ENCODE data around the gene SCUBE2.
A peak's percentile ranks its signal among the peaks of the same experiment; 100 is the strongest.

The SCUBE2 gene

DNA sequence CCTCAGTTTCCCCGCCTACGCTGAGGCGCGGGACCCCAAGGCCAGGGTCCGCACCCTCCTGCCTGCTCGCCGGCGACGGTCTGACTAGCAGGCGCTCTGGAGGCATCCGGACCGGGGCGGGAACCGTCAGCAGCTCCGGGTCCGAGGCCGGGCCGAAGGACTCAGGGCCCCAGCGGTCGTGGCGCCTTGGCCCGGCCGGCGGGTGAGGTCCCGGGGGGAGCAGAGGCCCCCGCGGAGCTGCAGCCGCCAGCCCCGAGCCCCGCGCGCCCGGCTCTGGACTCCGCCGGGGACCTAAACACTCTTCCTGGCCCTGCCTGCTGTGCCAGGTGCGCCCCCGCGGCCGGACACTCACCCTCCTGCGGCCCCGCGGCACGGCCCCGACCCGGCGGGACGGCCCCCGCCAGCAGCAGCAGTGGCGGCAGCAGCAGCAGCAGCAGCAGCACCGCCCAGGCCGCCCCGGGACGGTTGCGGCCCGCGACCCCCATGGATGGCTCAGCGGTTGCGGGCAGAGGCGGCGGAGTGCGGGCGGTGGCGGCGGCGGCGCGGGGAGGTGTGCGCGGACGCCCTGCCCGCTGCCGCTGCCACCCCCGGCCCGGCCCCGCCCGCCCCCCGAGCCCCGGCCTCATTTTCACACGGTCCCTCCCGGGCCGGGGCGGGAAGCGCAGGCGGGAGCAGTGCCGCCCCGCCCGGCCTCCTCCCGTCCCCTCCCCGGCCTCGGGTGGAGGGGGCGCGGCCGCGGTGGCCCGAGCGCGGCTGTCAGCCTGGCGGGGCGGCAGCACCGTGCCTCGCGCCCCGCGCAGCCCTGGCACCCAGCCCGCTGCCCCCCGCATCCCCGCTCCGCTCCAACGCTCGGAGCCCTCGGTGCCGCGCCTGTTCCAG, at the start of gene SCUBE2:
TSS of gene SCUBE2 (minus strand) at position 556 of the 879 bp plus-strand sequence. CDS start at position 485, 71 bp downstream.
- TF ChIP-seq, protein P1, sequence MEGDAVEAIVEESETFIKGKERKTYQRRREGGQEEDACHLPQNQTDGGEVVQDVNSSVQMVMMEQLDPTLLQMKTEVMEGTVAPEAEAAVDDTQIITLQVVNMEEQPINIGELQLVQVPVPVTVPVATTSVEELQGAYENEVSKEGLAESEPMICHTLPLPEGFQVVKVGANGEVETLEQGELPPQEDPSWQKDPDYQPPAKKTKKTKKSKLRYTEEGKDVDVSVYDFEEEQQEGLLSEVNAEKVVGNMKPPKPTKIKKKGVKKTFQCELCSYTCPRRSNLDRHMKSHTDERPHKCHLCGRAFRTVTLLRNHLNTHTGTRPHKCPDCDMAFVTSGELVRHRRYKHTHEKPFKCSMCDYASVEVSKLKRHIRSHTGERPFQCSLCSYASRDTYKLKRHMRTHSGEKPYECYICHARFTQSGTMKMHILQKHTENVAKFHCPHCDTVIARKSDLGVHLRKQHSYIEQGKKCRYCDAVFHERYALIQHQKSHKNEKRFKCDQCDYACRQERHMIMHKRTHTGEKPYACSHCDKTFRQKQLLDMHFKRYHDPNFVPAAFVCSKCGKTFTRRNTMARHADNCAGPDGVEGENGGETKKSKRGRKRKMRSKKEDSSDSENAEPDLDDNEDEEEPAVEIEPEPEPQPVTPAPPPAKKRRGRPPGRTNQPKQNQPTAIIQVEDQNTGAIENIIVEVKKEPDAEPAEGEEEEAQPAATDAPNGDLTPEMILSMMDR (conservative IDR thresholded peaks at IDR 0.05): no peak

DNA sequence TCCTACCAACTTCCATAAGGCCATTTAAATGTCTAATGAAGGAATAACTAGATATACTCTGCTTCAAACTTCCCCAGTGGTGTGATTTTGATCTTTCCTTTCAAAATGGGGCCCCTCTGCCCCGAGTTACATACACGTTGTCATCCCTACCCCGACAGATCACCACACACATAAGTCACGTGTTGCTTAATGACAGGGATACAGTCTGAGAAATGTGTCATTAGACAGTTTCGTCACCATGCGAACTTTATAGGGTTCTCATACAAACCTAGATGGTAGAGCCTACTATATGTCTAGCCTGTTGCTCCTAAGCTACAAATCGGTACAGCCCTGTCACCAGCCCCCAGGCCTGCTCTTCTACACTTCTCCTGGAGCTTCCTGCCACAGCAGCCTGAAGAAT, 49.8 kb upstream of the SCUBE2 start:
- TF ChIP-seq, protein P1 (conservative IDR thresholded peaks at IDR 0.05): no peak
- peak overlapping the region; percentile 82; the same call in 1 of the 2 replicates for H3K27ac ChIP-seq

More for the DNA sequence above, at the start of gene SCUBE2:
- peak within 1 kb of the TSS; percentile 69; the same call in 1 of the 2 replicates for H3K27ac ChIP-seq

DNA sequence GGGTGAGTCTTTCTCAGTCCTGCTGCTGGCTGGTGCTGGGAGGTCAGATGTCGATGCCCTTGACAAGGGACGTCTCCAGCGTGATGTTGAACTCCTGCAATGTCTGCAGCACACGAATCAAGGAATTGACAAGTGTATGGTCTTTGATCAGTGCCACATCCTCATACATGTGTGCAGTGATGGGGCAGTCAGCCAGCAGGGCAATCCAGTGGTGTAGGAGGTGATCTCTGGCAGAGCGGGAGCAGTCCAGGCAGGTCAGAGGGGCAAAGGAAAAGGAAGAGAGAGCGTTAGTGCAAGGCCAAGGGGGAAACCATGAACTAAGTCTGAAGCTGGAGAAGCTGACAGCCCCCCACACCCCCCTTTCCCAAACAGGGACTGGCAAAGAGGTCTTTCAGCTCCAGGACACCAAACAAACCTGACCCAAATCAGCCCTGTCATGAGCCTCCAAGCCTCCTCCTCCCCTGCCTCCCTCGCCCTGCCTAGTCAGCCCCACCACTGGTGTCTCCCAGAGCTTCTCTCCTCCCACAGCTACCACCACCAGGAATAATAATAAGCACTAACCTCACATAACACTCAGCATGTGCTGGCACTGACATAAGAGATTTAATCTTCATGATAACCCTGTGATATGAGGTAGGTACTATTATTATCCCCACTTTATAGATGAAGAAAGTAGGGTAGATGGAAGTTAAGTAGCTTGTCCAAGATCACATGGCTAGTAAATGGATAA, 48.4 kb upstream of the SCUBE2 start:
- TF ChIP-seq, protein P1 (conservative IDR thresholded peaks at IDR 0.05): no peak
- H3K27ac ChIP-seq: peak overlapping the region; percentile 82

DNA sequence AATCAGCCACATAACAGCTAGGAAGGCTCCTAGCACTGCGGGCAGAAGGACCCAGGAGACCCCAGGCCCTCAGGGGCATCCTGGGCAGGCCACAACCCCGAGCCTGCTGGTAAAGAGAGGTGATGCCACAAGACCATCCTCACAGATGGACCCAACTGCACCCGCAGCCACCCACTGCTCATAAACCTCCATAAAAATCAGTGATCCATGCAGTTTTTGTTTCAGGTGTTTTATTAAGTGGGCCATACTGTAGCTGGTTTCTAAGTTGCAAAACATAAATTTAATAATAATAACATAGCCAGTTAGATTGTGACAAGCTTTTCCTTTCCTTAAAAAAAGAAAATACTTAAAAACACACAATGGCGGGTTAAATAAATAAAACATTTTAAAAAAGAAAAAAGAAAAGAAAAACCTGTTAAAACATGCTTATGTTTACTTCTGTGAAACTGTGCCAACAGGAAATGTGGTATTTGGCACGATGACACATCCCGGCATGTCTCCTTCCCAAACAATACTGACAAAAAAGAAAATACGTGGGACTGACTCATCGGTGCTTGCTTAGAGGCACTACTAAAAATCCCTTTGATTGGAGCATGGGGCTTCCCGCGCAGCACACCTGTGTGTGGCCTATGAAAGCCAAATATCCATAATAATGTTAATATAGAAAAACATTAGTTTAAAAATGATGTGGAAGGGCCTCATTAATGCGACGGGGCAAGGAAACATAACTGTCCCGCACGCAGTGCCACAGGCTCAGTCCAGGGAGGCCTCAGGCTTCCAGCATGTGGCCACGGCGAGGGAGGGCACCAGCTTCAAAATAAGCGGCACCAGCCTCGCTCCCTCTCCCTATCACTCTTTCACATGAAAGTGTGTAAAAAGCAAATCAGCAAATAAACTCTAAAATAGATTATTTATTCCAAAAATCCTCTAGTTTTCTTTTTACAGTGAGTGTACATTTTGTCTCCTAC, 47.5 kb upstream of the SCUBE2 start:
- H3K27ac ChIP-seq: peak overlapping the region; percentile 82
- TF ChIP-seq, protein P1 (conservative IDR thresholded peaks at IDR 0.05): no peak

DNA sequence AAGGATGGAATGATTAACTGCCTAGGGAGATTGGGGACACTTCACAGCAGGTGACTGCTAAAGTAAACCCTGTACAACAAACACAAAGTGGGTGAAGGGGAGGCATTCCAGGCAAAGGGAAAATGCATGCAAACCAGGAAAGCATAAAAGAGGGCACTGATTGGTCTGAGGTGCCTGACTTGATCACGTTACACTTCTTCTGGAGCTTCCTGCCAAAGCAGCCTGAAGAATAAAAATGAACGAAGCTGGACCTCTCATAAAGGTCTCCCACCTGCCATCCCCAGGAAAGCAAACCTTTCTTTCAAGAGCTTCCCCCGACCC, 46.7 kb upstream of the SCUBE2 start:
- H3K27ac ChIP-seq: peak overlapping the region; percentile 82
- TF ChIP-seq, protein P1 (conservative IDR thresholded peaks at IDR 0.05): 0 out of 2 replicates have a peak, but pooled peaks have one; percentile 64

DNA sequence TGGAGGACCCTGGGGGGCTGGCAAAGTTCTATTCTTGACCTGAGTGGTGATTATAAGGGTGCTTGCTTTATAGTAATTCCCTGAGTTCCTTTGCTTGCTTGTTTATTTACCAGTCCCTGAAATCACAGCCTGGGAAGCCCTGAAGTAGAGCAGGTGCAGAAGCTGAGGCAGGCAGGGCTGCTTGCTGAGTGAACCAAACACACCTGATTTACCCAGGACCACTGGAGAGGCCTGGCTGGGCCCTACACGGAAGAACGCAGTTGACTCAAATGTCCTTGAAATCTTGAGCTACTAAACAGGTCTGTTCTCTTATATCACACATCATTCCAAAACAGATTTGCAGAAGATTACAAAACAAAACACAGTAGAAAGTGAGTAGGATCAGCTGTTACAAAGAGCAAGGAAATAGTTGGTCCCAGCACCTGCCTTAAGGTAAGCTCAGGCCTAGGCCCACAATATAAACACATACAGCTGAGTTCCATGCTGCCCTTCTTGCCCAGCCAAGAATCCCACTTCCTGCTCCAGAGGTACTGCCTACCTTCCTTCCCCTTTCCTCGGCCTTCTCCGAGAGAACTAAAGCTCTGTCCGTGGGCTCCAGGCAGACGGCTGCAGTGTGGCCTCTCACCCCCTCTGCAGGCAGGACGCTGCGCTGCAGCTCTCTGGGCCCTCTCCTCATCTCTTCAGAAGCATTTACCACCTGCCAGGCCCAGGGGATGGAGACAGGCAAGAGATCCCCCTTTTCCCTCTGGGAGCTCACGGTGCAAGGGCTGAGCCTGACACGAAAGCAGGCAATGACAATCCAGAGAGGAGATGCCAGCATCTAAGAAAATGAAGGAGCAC, 46.1 kb upstream of the SCUBE2 start:
- TF ChIP-seq, protein P1 (conservative IDR thresholded peaks at IDR 0.05): peak; percentile 98
- peak overlapping the region; percentile 82 for H3K27ac ChIP-seq
